Rectal smooth muscle tissue (tissue), 1 donor: ENCODE measurements around the gene FARP1.

Source experiments
- H3K27ac ChIP-seq: one replicate; pipeline ENCODE4 v1.7.0; 2013; ENCODE audit warnings: low read depth, low read length, inconsistent platforms
- H3K27me3 ChIP-seq: one replicate; pipeline ENCODE4 v1.7.0; 2013; ENCODE audit warnings: low read length; ENCODE audit not compliant: control insufficient read depth, insufficient read depth
- H3K36me3 ChIP-seq: one replicate; pipeline ENCODE4 v1.7.0; 2013; ENCODE audit warnings: low read length; ENCODE audit not compliant: control insufficient read depth, insufficient read depth
- H3K4me1 ChIP-seq: one replicate; pipeline ENCODE4 v1.7.0; 2013; ENCODE audit warnings: low read length; ENCODE audit not compliant: control insufficient read depth, insufficient read depth
- H3K4me3 ChIP-seq: one replicate; pipeline ENCODE4 v1.7.0; 2013; ENCODE audit warnings: low read length
- H3K9ac ChIP-seq: one replicate; pipeline ENCODE4 v1.7.0; 2013; ENCODE audit warnings: low read length

Gene FARP1

GRCh38 chr13:98438246-98439125 lies 295.6 kb downstream of the FARP1 start:
- H3K27ac ChIP-seq: no peak overlapping the region

GRCh38 chr13:98439126-98439828 lies 296.4 kb downstream of the FARP1 start:
- Histone ChIP-seq H3K4me3 (no peak overlapping the region), H3K36me3 (no peaks in the 10 kb centered on the region), H3K27ac (no peak overlapping the region), H3K9ac (no peak overlapping the region), H3K4me1 (no peaks in the 10 kb centered on the region), H3K27me3 (no peaks in the 10 kb centered on the region)

More at GRCh38 chr13:98438246-98439125, 295.6 kb downstream of the FARP1 start:
- H3K36me3 ChIP-seq: no peaks in the 10 kb centered on the region
- H3K4me3 ChIP-seq: no peak overlapping the region
- no peaks in the 10 kb centered on the region for H3K4me1 ChIP-seq
- no peak overlapping the region for H3K9ac ChIP-seq
- H3K27me3 ChIP-seq: no peaks in the 10 kb centered on the region

GRCh38 chr13:98439896-98440295 lies 297.0 kb downstream of the FARP1 start:
- Histone ChIP-seq H3K4me1 (no peaks in the 10 kb centered on the region), H3K36me3 (no peaks in the 10 kb centered on the region)

DNA sequence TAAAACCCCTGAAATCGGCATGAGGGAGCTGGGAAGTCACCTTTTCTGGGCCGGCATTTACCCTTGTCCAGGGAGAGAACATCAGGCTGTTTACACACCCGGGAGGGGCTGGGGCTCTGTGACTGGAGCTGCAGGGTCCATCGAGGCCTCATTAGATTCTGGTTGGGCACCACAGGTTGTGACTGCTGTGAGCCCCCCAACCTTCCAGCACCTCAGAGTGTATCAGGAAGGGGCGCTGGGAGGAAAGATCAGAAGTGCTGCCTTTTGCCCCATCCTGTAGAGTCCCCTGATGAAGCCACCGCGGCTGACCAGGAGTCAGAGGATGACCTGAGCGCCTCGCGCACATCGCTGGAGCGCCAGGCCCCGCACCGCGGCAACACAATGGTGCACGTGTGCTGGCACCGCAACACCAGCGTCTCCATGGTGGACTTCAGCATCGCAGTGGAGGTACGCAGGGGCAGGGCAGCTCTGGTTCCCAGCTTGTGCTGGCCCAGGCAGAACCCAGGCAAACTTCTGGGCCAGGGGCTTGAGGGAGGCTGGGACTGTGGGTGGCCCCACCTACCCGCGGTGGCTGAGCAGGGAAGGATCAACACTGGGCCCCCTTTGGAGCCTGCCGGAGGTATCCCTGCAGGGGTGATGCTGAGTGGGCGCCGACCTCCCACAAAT lies 297.6 kb downstream of the FARP1 start:
- Histone ChIP-seq H3K27me3 (no peaks in the 10 kb centered on the region), H3K4me1 (peaks cover 2% of the 10 kb centered on the region), H3K27ac (no peak overlapping the region), H3K4me3 (no peak overlapping the region), H3K9ac (no peak overlapping the region), H3K36me3 (no peaks in the 10 kb centered on the region)

More at GRCh38 chr13:98439896-98440295, 297.0 kb downstream of the FARP1 start:
- no peak overlapping the region for H3K27ac ChIP-seq
- H3K27me3 ChIP-seq: no peaks in the 10 kb centered on the region
- H3K4me3 ChIP-seq: no peak overlapping the region
- no peak overlapping the region for H3K9ac ChIP-seq

GRCh38 chr13:98441056-98441676 lies 298.3 kb downstream of the FARP1 start:
- no peaks in the 10 kb centered on the region for H3K36me3 ChIP-seq
- no peak overlapping the region for H3K4me3 ChIP-seq
- peaks cover 3% of the 10 kb centered on the region for H3K4me1 ChIP-seq
- no peaks in the 10 kb centered on the region for H3K27me3 ChIP-seq
- no peak overlapping the region for H3K9ac ChIP-seq
- H3K27ac ChIP-seq: no peak overlapping the region

GRCh38 chr13:98442391-98443230 lies 299.7 kb downstream of the FARP1 start:
- no peaks in the 10 kb centered on the region for H3K27me3 ChIP-seq
- H3K4me3 ChIP-seq: no peak overlapping the region
- peaks cover 3% of the 10 kb centered on the region for H3K4me1 ChIP-seq
- H3K27ac ChIP-seq: no peak overlapping the region
- no peaks in the 10 kb centered on the region for H3K36me3 ChIP-seq
- no peak overlapping the region for H3K9ac ChIP-seq

DNA sequence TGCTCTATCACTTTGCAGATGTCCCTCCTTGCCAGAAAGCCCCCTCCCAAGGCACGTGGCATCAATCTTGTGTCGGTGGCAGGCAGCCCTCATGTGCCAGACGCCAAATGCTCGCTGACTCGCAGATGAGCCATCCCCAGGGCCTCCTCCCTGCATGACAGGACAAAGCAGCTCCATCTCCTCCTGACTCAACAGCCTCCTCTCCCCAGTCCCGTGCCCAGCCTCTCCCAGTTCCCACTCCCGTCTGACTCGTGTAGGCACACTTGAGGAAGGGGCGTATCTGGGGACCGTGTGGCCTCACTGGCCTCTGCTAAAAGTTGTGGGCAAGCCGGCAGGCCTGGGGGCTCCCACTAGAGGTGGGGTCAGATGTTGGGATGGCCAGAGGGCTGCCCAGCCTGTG lies 300.4 kb downstream of the FARP1 start:
- Histone ChIP-seq H3K36me3 (no peaks in the 10 kb centered on the region), H3K4me1 (peaks cover 3% of the 10 kb centered on the region), H3K27me3 (no peaks in the 10 kb centered on the region), H3K27ac (no peak overlapping the region), H3K4me3 (no peak overlapping the region), H3K9ac (no peak overlapping the region)

DNA sequence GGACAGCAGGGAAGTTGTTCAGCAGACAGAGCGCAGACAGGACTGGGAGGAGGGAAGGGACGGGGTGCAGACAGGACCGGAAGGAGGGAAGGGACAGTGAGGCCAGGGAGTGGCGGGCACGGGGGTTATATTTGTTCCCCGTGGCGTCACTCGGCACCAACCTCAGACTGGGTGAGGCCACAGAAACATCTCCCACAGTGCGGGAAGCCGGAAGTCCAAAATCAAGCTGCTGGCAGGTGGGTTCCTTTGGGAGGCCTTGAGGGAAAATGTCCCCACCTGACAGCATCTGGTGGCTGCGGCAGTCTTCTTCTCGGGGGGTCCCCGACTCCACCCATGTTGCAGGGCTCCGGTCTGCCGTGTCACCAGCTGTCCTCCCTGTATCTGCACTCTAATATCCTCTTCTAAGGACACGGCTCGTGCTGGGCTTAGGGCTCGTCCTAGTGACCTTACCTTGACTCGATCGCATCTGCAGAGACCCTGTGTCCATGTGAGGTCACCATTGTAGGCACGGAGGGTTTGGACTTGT lies 301.0 kb downstream of the FARP1 start:
- no peaks in the 10 kb centered on the region for H3K36me3 ChIP-seq
- H3K27ac ChIP-seq: no peak overlapping the region
- H3K27me3 ChIP-seq: no peaks in the 10 kb centered on the region
- H3K4me1 ChIP-seq: peaks cover 5% of the 10 kb centered on the region
- no peak overlapping the region for H3K4me3 ChIP-seq
- H3K9ac ChIP-seq: no peak overlapping the region

DNA sequence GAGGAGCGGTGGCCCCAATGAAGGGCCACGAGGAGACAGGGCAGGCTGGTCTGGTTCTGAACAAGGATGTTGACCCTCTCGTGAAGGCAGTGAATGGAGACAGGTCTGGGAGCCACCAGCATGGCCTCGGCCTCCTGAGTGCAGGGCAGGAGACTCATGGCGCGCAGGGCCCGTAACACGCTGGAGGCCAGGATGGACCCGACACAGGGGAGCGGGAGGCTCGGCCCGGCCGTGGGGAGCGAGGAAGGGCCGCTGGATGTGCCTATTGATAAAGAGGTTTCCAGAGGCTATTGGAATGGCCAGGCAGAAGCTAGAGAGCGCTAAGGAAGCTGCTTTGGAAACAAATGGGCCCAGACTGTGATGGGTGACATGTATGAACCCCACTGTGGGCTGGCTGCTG lies 301.5 kb downstream of the FARP1 start:
- Histone ChIP-seq H3K4me3 (no peak overlapping the region), H3K36me3 (no peaks in the 10 kb centered on the region), H3K4me1 (peaks cover 10% of the 10 kb centered on the region), H3K9ac (no peak overlapping the region), H3K27me3 (no peaks in the 10 kb centered on the region), H3K27ac (no peak overlapping the region)

DNA sequence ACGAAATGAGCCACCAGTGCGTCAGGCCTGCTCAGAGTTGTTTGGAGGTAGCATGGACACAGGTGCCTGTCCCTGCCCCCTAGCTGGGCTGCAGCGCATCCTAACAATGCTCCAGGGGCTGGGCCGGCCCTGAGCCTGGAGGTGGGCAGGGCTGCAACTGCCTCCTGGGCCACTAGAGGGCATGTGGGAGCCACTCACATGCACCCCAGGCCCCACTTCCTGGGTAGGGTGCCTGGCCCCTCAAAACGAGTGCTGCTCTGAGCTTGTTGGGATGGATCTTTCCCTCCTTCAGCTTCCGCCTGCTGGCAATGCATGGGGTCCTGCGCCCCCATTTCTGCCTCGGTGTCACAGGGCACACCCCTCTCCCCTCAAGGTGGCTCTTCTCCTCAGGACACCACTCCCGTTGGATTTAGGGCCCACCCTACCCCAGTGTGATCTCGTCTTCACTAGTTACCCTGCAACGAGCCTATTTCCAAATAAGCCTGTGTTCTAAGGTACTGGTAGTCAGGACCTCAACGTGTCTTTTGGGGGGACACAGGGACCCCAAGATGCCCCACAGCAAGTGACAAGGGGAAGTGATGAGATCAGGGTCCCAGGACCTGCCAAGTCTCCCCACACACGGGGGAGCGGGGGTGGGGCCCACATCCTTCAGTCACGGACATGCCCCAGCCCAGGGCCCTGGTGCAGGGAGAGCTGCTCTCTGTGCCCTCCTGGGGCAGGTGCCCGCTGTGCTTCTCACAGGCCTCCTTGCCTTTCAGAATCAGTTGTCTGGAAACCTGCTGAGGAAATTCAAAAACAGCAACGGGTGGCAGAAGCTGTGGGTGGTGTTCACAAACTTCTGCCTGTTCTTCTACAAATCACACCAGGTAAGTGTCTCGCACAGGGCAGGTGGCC lies 302.7 kb downstream of the FARP1 start:
- Histone ChIP-seq H3K4me3 (peak overlapping the region; percentile 39), H3K27ac (peak overlapping the region; percentile 52), H3K27me3 (no peaks in the 10 kb centered on the region), H3K4me1 (peaks cover 22% of the 10 kb centered on the region), H3K9ac (no peak overlapping the region), H3K36me3 (no peaks in the 10 kb centered on the region)

DNA sequence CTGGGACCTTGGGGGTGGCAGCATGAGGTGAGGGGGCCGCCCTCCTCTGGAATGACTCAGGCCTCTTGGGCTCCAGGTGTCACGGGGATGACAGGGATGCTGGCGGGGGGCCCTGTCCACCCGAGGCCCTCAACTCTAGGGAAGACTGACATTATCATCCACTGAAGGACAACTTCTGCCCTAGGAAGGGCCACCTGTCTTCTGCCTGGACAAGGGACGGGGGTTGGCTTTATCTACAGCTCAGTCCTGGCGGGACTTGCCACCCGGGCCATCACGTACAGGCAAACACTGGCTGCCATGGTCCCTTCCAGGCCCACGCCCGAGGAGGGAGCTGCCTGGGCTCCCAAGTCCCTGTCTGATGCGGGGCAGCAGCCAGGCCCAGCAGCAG lies 303.3 kb downstream of the FARP1 start:
- Histone ChIP-seq H3K27ac (peak overlapping the region; percentile 52), H3K36me3 (no peaks in the 10 kb centered on the region)

More for the DNA sequence above, 303.3 kb downstream of the FARP1 start:
- Histone ChIP-seq H3K27me3 (no peaks in the 10 kb centered on the region), H3K4me1 (peaks cover 28% of the 10 kb centered on the region), H3K4me3 (no peak overlapping the region), H3K9ac (no peak overlapping the region)
